GM18870 (cell line): ENCODE measurements around the gene NUMB.

ENCODE experiments used
- ATAC-seq: cut with Tn5 transposase; IDR thresholded peaks from one replicate; pipeline ENCODE4 v1.9.1; 2021; ENCODE audit warnings: moderate library complexity; ENCODE audit not compliant: unreplicated experiment

The NUMB gene

GRCh38 chr14:73466861-73467260, 8.5 kb upstream of the NUMB start:
- ATAC-seq = no peak

- ATAC-seq = no peak
These were observed 7.6 kb upstream of the NUMB start for GRCh38 chr14:73465823-73466532.

GRCh38 chr14:73463411-73463810, 5.1 kb upstream of the NUMB start:
- ATAC-seq = no peak

GRCh38 chr14:73462815-73463214, 4.5 kb upstream of the NUMB start:
- no peak for ATAC-seq

- ATAC-seq = no peak
These were observed 3.8 kb upstream of the NUMB start for GRCh38 chr14:73462048-73462715.

GRCh38 chr14:73461478-73462047, 3.2 kb upstream of the NUMB start:
- ATAC-seq = no peak

- no peak for ATAC-seq
These were observed 2.4 kb upstream of the NUMB start for GRCh38 chr14:73460691-73461127.

- no peak for ATAC-seq
These were observed 1.6 kb upstream of the NUMB start for GRCh38 chr14:73459959-73460358.

GRCh38 chr14:73457924-73458182, 493 bp downstream of the NUMB start:
- ATAC-seq = no peak

GRCh38 chr14:73457041-73457923, 1.1 kb downstream of the NUMB start:
- ATAC-seq = no peak

GRCh38 chr14:73455294-73455693, 3.1 kb downstream of the NUMB start:
- no peak for ATAC-seq

GRCh38 chr14:73452341-73453186, 5.8 kb downstream of the NUMB start:
- ATAC-seq = no peak

GRCh38 chr14:73443758-73444157, 14.6 kb downstream of the NUMB start:
- ATAC-seq = no peak

- no peak for ATAC-seq
These were observed 17.1 kb downstream of the NUMB start for GRCh38 chr14:73441286-73441685.

- no peak for ATAC-seq
These were observed 19.4 kb downstream of the NUMB start for GRCh38 chr14:73438993-73439392.

GRCh38 chr14:73437206-73437605, 21.1 kb downstream of the NUMB start:
- ATAC-seq = no peak

- ATAC-seq = no peak
These were observed 26.2 kb downstream of the NUMB start for GRCh38 chr14:73432124-73432523.

- ATAC-seq = no peak
These were observed 30.0 kb downstream of the NUMB start for GRCh38 chr14:73428353-73428824.

GRCh38 chr14:73427516-73428264, 30.7 kb downstream of the NUMB start:
- no peak for ATAC-seq

- ATAC-seq = no peak
These were observed 31.5 kb downstream of the NUMB start for GRCh38 chr14:73426877-73427276.
